HepG2 (cell line): Measurements from ENCODE around the gene GRB7. TPM values are rescaled to one million over a fixed set of nuclear protein-coding genes. Genes with fewer than 3 reads are reported as not detected.

Source experiments
- HNRNPLL ChIP-seq: fragments of 200-400 bp; formaldehyde crosslinking; IDR thresholded peaks from 2 replicates; pipeline ENCODE4 v1.6.1; 2017; ENCODE audit warnings: mild to moderate bottlenecking, low read depth, low read length; ENCODE audit not compliant: poor library complexity, severe bottlenecking
- HOXA9 ChIP-seq: sonication (generic); formaldehyde crosslinking; IDR thresholded peaks from 2 replicates; pipeline ENCODE4 v1.8.1; 2022; ENCODE audit warnings: missing genetic modification reagents, mild to moderate bottlenecking, moderate library complexity, borderline replicate concordance
- MTA3 ChIP-seq: sonication (generic); formaldehyde crosslinking; IDR thresholded peaks from 2 replicates; pipeline ENCODE4 v1.4.0; 2020; ENCODE audit warnings: missing genetic modification reagents
- PHF5A ChIP-seq: IDR thresholded peaks from one replicate; pipeline ENCODE4 v1.6.1; 2018; ENCODE audit warnings: low read depth, missing genetic modification reagents; ENCODE audit not compliant: unreplicated experiment
- REL ChIP-seq: sonication (generic); formaldehyde crosslinking; conservative IDR thresholded peaks from 2 replicates; pipeline ENCODE4 v1.8.0; 2022; ENCODE audit warnings: mild to moderate bottlenecking, missing genetic modification reagents, moderate library complexity
- SALL2 ChIP-seq: sonication (generic); formaldehyde crosslinking; IDR thresholded peaks from 2 replicates; pipeline ENCODE4 v1.8.1; 2023; ENCODE audit warnings: mild to moderate bottlenecking, missing genetic modification reagents, inconsistent platforms
- SMC3 ChIP-seq: IDR thresholded peaks from 2 replicates; pipeline ENCODE4 v1.6.1; 2011; ENCODE audit warnings: low read length, improper control_type of control experiment
- SUZ12 ChIP-seq: fragments of 150-350 bp; IDR thresholded peaks from 2 replicates; pipeline ENCODE4 v1.6.1; 2014; ENCODE audit warnings: low read depth, low read length
- ZBTB7B ChIP-seq: sonication (generic); formaldehyde crosslinking; IDR thresholded peaks from 2 replicates; pipeline ENCODE4 v1.4.0; 2020; ENCODE audit warnings: missing genetic modification reagents
- ZFX ChIP-seq: sonication (generic); formaldehyde crosslinking; IDR thresholded peaks from 2 replicates; pipeline ENCODE4 v1.4.0; 2020; ENCODE audit warnings: mild to moderate bottlenecking, low read depth, missing genetic modification reagents, moderate library complexity
- ZKSCAN5 ChIP-seq: sonication (generic); formaldehyde crosslinking; IDR thresholded peaks from 2 replicates; pipeline ENCODE4 v1.5.1; 2020; ENCODE audit warnings: mild to moderate bottlenecking, missing genetic modification reagents
- ZNF446 ChIP-seq: sonication (generic); formaldehyde crosslinking; IDR thresholded peaks from 2 replicates; pipeline ENCODE4 v1.5.0; 2020; ENCODE audit warnings: mild to moderate bottlenecking, missing genetic modification reagents
- ZNF550 ChIP-seq: sonication (generic); formaldehyde crosslinking; IDR thresholded peaks from 2 replicates; pipeline ENCODE4 v1.4.0; 2020; ENCODE audit warnings: mild to moderate bottlenecking, missing genetic modification reagents, borderline replicate concordance
- ZNF652 ChIP-seq: IDR thresholded peaks from 2 replicates; pipeline ENCODE4 v1.6.1; 2016; ENCODE audit warnings: low read depth, borderline replicate concordance
- ZNF749 ChIP-seq: sonication (generic); formaldehyde crosslinking; IDR thresholded peaks from 2 replicates; pipeline ENCODE4 v1.8.0; 2022; ENCODE audit warnings: mild to moderate bottlenecking, missing genetic modification reagents, moderate library complexity, borderline replicate concordance
- polyA plus RNA-seq, 8 experiments: library from polyadenylated mRNA; depleted of rRNA in 3 of 8; stranded (reverse) in 7 of 8; unstranded in 1 of 8; fragments of >200 nt; fragmentation: Illumina TruSeq in 4 of 8; extraction: Trizol in 4 of 8; gene quantifications; 2 replicates each; pipeline versions ENCODE4 v1.2.1 to v1.2.3, GENCODE V29; 2011 to 2016; ENCODE audit warnings: low read depth in 4 of 8, missing spikeins in 1 of 8, mixed read lengths in 1 of 8; ENCODE audit not compliant: insufficient read depth in 1 of 8
- total RNA-seq, 5 experiments: library from RNA; depleted of rRNA; stranded (reverse); fragments of >200 nt; fragmentation: Illumina TruSeq; extraction: Trizol; gene quantifications; 2 replicates each; pipeline ENCODE4 v1.2.3, GENCODE V29; 2016; ENCODE audit warnings: low read depth in 1 of 5
- TF ChIP-seq, protein P1 (sequence below): sonication (generic); formaldehyde crosslinking; IDR thresholded peaks from 2 replicates; pipeline ENCODE4 v1.8.0; 2022; ENCODE audit warnings: missing genetic modification reagents, low read depth, mild to moderate bottlenecking, borderline replicate concordance
- TF ChIP-seq, protein P2 (sequence below): sonication (generic); formaldehyde crosslinking; IDR thresholded peaks from 2 replicates; pipeline ENCODE4 v1.5.0; 2020; ENCODE audit warnings: missing genetic modification reagents
- TF ChIP-seq, protein P3 (sequence below): sonication (generic); formaldehyde crosslinking; IDR thresholded peaks from 2 replicates; pipeline ENCODE4 v1.4.0; 2020; ENCODE audit warnings: missing genetic modification reagents
- TF ChIP-seq, protein P4 (sequence below): sonication (generic); formaldehyde crosslinking; IDR thresholded peaks from 2 replicates; pipeline ENCODE4 v1.8.1; 2023; ENCODE audit warnings: mild to moderate bottlenecking, moderate library complexity, missing genetic modification reagents
- TF ChIP-seq, protein P5 (sequence below): sonication (generic); formaldehyde crosslinking; IDR thresholded peaks from 2 replicates; pipeline ENCODE4 v1.4.0; 2020; ENCODE audit warnings: missing genetic modification reagents, mild to moderate bottlenecking, borderline replicate concordance

The GRB7 gene
- total and polyA plus RNA-seq, 2 of the 13 experiments (the other 11 are each of a cell fraction or from before 2014, with no cell fraction given) = 60.2 to 77.7 TPM

DNA sequence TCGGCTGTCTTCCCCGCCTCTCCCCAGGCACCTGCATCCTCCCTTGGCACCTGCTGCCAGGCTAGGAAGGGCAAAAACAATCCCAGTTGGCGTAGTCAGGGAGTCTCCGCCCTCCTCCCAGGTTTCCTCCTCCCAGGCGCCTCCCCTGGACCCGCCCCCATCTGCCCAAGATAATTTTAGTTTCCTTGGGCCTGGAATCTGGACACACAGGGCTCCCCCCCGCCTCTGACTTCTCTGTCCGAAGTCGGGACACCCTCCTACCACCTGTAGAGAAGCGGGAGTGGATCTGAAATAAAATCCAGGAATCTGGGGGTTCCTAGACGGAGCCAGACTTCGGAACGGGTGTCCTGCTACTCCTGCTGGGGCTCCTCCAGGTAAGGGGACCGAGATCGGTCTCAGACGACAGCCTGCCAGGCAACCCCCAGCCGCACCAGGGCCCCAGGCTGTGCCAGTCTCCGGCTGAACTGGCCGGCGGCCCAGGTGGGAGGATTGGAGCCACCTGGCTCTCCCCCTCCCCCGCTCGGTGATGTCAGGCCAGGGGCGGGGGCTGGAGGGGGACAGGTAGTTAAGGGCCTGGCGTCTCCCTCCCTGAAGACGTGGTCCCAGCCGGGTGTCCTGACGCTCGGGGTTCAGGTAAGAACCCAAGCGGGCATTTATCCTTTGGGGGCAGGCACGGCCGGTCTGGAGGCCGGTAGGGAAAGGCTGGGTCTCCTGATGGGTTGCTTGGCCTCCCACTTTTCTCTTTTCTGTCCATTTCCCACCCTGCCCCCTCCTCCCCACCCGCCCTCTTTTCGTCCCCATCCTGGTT, at the start of gene GRB7 (continued):
- TF ChIP-seq ZNF749 (no peak), ZNF652 (CRISPR knock-in tag) (no peak), SMC3 (no peak), SALL2 (CRISPR knock-in tag) (peak; percentile 44; the same call in 1 of the 2 replicates), ZNF550 (no peak), ZBTB7B (CRISPR knock-in tag) (peak; percentile 14; the same call in 1 of the 2 replicates), MTA3 (CRISPR knock-in tag) (no peak), ZNF446 (peak; percentile 71), HNRNPLL (peak; percentile 54), ZFX (peak; percentile 85), ZKSCAN5 (peak; percentile 15; the same call in 1 of the 2 replicates), HOXA9 (no peak), REL (CRISPR knock-in tag) (0 out of 2 replicates have a peak, but pooled peaks have one; percentile 17), PHF5A (no peak), SUZ12 (no peak)
- TF ChIP-seq, protein P1, sequence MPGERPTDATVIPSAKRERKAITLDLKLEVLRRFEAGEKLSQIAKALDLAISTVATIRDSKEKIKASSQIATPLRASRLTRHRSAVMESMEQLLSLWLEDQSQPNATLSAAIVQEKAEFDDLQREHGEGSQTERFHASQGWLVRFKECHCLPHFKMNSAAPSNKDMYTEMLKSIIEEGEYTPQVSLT = no peak
- TF ChIP-seq, protein P2, sequence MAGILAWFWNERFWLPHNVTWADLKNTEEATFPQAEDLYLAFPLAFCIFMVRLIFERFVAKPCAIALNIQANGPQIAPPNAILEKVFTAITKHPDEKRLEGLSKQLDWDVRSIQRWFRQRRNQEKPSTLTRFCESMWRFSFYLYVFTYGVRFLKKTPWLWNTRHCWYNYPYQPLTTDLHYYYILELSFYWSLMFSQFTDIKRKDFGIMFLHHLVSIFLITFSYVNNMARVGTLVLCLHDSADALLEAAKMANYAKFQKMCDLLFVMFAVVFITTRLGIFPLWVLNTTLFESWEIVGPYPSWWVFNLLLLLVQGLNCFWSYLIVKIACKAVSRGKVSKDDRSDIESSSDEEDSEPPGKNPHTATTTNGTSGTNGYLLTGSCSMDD (CRISPR knock-in tag) = 0 out of 2 replicates have a peak, but pooled peaks have one; percentile 48
- TF ChIP-seq, protein P3, sequence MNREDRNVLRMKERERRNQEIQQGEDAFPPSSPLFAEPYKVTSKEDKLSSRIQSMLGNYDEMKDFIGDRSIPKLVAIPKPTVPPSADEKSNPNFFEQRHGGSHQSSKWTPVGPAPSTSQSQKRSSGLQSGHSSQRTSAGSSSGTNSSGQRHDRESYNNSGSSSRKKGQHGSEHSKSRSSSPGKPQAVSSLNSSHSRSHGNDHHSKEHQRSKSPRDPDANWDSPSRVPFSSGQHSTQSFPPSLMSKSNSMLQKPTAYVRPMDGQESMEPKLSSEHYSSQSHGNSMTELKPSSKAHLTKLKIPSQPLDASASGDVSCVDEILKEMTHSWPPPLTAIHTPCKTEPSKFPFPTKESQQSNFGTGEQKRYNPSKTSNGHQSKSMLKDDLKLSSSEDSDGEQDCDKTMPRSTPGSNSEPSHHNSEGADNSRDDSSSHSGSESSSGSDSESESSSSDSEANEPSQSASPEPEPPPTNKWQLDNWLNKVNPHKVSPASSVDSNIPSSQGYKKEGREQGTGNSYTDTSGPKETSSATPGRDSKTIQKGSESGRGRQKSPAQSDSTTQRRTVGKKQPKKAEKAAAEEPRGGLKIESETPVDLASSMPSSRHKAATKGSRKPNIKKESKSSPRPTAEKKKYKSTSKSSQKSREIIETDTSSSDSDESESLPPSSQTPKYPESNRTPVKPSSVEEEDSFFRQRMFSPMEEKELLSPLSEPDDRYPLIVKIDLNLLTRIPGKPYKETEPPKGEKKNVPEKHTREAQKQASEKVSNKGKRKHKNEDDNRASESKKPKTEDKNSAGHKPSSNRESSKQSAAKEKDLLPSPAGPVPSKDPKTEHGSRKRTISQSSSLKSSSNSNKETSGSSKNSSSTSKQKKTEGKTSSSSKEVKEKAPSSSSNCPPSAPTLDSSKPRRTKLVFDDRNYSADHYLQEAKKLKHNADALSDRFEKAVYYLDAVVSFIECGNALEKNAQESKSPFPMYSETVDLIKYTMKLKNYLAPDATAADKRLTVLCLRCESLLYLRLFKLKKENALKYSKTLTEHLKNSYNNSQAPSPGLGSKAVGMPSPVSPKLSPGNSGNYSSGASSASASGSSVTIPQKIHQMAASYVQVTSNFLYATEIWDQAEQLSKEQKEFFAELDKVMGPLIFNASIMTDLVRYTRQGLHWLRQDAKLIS (CRISPR knock-in tag) = no peak; the same call in 1 of the 2 replicates
- TF ChIP-seq, protein P4, sequence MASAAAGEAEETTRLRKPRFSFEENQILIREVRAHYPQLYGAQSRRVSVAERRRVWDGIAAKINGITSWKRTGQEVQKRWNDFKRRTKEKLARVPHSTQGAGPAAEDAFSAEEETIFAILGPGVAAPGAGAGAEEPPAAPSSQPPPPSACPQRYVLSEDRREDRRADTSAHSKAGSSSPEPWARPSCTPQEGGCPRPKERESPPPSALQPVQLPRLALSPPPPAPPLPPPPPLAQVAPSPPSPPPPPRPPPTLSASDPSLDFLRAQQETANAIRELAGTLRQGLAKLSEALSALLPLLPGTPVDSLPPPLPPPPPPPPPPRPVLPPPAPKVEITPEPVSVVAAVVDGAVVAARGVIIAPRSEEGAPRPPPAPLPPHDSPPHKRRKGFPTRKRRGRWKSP (CRISPR knock-in tag) = peak; percentile 58; the same call in 1 of the 2 replicates
- TF ChIP-seq, protein P5, sequence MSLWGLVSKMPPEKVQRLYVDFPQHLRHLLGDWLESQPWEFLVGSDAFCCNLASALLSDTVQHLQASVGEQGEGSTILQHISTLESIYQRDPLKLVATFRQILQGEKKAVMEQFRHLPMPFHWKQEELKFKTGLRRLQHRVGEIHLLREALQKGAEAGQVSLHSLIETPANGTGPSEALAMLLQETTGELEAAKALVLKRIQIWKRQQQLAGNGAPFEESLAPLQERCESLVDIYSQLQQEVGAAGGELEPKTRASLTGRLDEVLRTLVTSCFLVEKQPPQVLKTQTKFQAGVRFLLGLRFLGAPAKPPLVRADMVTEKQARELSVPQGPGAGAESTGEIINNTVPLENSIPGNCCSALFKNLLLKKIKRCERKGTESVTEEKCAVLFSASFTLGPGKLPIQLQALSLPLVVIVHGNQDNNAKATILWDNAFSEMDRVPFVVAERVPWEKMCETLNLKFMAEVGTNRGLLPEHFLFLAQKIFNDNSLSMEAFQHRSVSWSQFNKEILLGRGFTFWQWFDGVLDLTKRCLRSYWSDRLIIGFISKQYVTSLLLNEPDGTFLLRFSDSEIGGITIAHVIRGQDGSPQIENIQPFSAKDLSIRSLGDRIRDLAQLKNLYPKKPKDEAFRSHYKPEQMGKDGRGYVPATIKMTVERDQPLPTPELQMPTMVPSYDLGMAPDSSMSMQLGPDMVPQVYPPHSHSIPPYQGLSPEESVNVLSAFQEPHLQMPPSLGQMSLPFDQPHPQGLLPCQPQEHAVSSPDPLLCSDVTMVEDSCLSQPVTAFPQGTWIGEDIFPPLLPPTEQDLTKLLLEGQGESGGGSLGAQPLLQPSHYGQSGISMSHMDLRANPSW (CRISPR knock-in tag) = no peak
